GF-D8 (cell line): ENCODE results near the gene SCYGR6.
"Not testable (repeated sequence)": the region's sequence is repeated elsewhere in the genome, so short reads cannot be mapped to it uniquely, and the experiment has no call there.

Source experiments
- DNase-seq: peaks from one replicate; lab custom pipeline; 2025; lab: John Stamatoyannopoulos, UW

Gene SCYGR6

GRCh38 chr2:227724394-227725039 is at the start of gene SCYGR6:
Gene SCYGR6 (minus strand): TSS chr2:227724757. CDS start chr2:227724757, 0 bp downstream.
- DNase-seq: no peak

- DNase-seq: no peak
Measured at GRCh38 chr2:227774011-227774624, 49.6 kb upstream of the SCYGR6 start.

GRCh38 chr2:227772932-227773331 is 48.4 kb upstream of the SCYGR6 start:
- no peak for DNase-seq

- no peak for DNase-seq
Measured at GRCh38 chr2:227772197-227772661, 47.7 kb upstream of the SCYGR6 start.

GRCh38 chr2:227767830-227768229 is 43.3 kb upstream of the SCYGR6 start:
- no peak for DNase-seq

- DNase-seq: no peak
Measured at GRCh38 chr2:227766373-227766883, 41.9 kb upstream of the SCYGR6 start.

- no peak for DNase-seq
Measured at GRCh38 chr2:227765788-227766372, 41.3 kb upstream of the SCYGR6 start.

GRCh38 chr2:227761740-227762476 is 37.4 kb upstream of the SCYGR6 start:
- no peak for DNase-seq

- DNase-seq: no peak
Measured at GRCh38 chr2:227759411-227760118, 35.0 kb upstream of the SCYGR6 start.

- DNase-seq: not testable (repeated sequence)
Measured at GRCh38 chr2:227756261-227756660, 31.7 kb upstream of the SCYGR6 start.

GRCh38 chr2:227748079-227748478 is 23.5 kb upstream of the SCYGR6 start:
- no peak for DNase-seq

GRCh38 chr2:227745594-227745993 is 21.0 kb upstream of the SCYGR6 start, which contains the start of gene SCYGR8:
Gene SCYGR8 (plus strand): TSS chr2:227745894. CDS start chr2:227745894, 0 bp downstream.
- DNase-seq: no peak

GRCh38 chr2:227740705-227741104 is 16.1 kb upstream of the SCYGR6 start:
- DNase-seq: not testable (repeated sequence)

GRCh38 chr2:227739351-227739750 is 14.8 kb upstream of the SCYGR6 start:
- no peak for DNase-seq

GRCh38 chr2:227728035-227728434 is 3.5 kb upstream of the SCYGR6 start, which contains the start of gene SCYGR7:
Gene SCYGR7 (plus strand): TSS chr2:227728335. CDS start chr2:227728335, 0 bp downstream.
- no peak for DNase-seq

GRCh38 chr2:227722821-227723220 is 1.7 kb downstream of the SCYGR6 start:
- not testable (repeated sequence) for DNase-seq

- no peak for DNase-seq
Measured at GRCh38 chr2:227720680-227721079, 3.9 kb downstream of the SCYGR6 start.

GRCh38 chr2:227719641-227720040 is 4.9 kb downstream of the SCYGR6 start:
- DNase-seq: no peak

GRCh38 chr2:227717687-227718567 is 6.6 kb downstream of the SCYGR6 start, which contains the start of gene SLC19A3:
Gene SLC19A3 (minus strand): TSS chr2:227718028. CDS start chr2:227702318, 15,710 bp downstream.
- DNase-seq: no peak

GRCh38 chr2:227716501-227716900 is 8.1 kb downstream of the SCYGR6 start:
- no peak for DNase-seq
